K562 (cell line): ENCODE results near the gene PREB. TPM values are rescaled to one million over a fixed set of nuclear protein-coding genes. Genes with fewer than 3 reads are reported as not detected.

Experiments used
- CBFB ChIP-seq: sonication (generic); formaldehyde crosslinking; IDR thresholded peaks from 2 replicates; pipeline ENCODE4 v1.4.0; 2020; ENCODE audit warnings: mild to moderate bottlenecking, missing genetic modification reagents
- CXXC5 ChIP-seq: fragments of 250-450 bp; sonication (Bioruptor Pico); IDR thresholded peaks from 2 replicates; pipeline ENCODE4 v1.8.0; 2022; ENCODE audit warnings: inconsistent platforms, mild to moderate bottlenecking, moderate library complexity
- IRF2 ChIP-seq: sonication (generic); formaldehyde crosslinking; IDR thresholded peaks from 2 replicates; pipeline ENCODE4 v1.8.1; 2022; ENCODE audit warnings: mild to moderate bottlenecking, missing genetic modification reagents
- OTX1 ChIP-seq: fragments of 450-650 bp; formaldehyde crosslinking; IDR thresholded peaks from 2 replicates; pipeline ENCODE4 v1.4.0; 2022; ENCODE audit warnings: mild to moderate bottlenecking
- PCBP2 ChIP-seq: fragments of 200-400 bp; formaldehyde crosslinking; IDR thresholded peaks from 2 replicates; pipeline ENCODE4 v1.6.1; 2018; ENCODE audit warnings: low read length, low read depth, mild to moderate bottlenecking, moderate library complexity; ENCODE audit not compliant: poor library complexity, severe bottlenecking
- SMARCC2 ChIP-seq: fragments of 450-650 bp; IDR thresholded peaks from 2 replicates; pipeline ENCODE4 v1.6.1; 2017; ENCODE audit warnings: antibody characterized with exemption, moderate library complexity, mild to moderate bottlenecking, low read depth
- TCFL5 ChIP-seq: fragments of 250-450 bp; sonication (Bioruptor Pico); conservative IDR thresholded peaks from 2 replicates; pipeline ENCODE4 v1.6.1; 2021; ENCODE audit warnings: mild to moderate bottlenecking, moderate library complexity, matching md5 sums
- TEAD4 ChIP-seq, 2 experiments: sonication (generic) in 1 of 2; formaldehyde crosslinking in 1 of 2; IDR thresholded peaks; 2 replicates each; pipeline versions ENCODE4 v1.6.1 to v1.8.0; 2012 to 2022; ENCODE audit warnings: borderline replicate concordance in 1 of 2, inconsistent platforms in 1 of 2, low read length in 1 of 2, mild to moderate bottlenecking in 1 of 2, missing genetic modification reagents in 1 of 2
- ZBTB17 ChIP-seq: fragments of 450-650 bp; formaldehyde crosslinking; IDR thresholded peaks from 2 replicates; pipeline ENCODE4 v1.4.0; 2020; ENCODE audit warnings: mild to moderate bottlenecking
- ZNF133 ChIP-seq: fragments of 250-450 bp; sonication (Bioruptor Pico); IDR thresholded peaks from 2 replicates; pipeline ENCODE4 v1.4.0; 2020; ENCODE audit warnings: mild to moderate bottlenecking
- ZNF143 ChIP-seq: sonication (generic); formaldehyde crosslinking; IDR thresholded peaks from 2 replicates; pipeline ENCODE4 v1.9.0; 2022; ENCODE audit warnings: mild to moderate bottlenecking, missing genetic modification reagents
- polyA plus RNA-seq, 8 experiments: library from polyadenylated mRNA; depleted of rRNA in 4 of 8; stranded (reverse) in 5 of 8; unstranded in 3 of 8; fragments of >200 nt; fragmentation: Nextera tagmentation in 2 of 8; fragmentation: Illumina TruSeq in 1 of 8; extraction: Ambion mirVana in 2 of 8; extraction: Trizol in 1 of 8; gene quantifications; 2 replicates each; pipeline versions ENCODE4 v1.2.1 to v1.2.3, GENCODE V29; 2011 to 2014; ENCODE audit warnings: inconsistent platforms in 1 of 8, missing spikeins in 1 of 8
- total RNA-seq, 7 experiments: library from RNA; depleted of rRNA in 6 of 7; stranded (reverse); fragments of >200 nt in 6 of 7; fragmentation: Illumina TruSeq in 2 of 7; extraction: Trizol in 2 of 7; gene quantifications; 2 replicates each; pipeline versions ENCODE4 v1.2.1 to v1.2.3, GENCODE V29; 2011 to 2021; ENCODE audit warnings: low replicate concordance in 1 of 7
- TF ChIP-seq, protein P1 (sequence below): fragments of 200-800 bp; sonication (Bioruptor generic); IDR thresholded peaks from 2 replicates; pipeline ENCODE4 v1.6.1; 2016; ENCODE audit warnings: missing genetic modification characterization, missing compliant biosample characterization
- TF ChIP-seq, protein P2 (sequence below): sonication (generic); formaldehyde crosslinking; IDR thresholded peaks from 2 replicates; pipeline ENCODE4 v1.8.1; 2023; ENCODE audit warnings: mild to moderate bottlenecking, missing genetic modification reagents
- TF ChIP-seq, protein P3 (sequence below), 2 experiments: fragments of 450-650 bp in 1 of 2; IDR thresholded peaks; 2 replicates each; pipeline ENCODE4 v1.6.1; 2011 to 2017; ENCODE audit warnings: low read depth in 2 of 2, antibody characterized with exemption in 1 of 2, borderline replicate concordance in 1 of 2, low read length in 1 of 2, mild to moderate bottlenecking in 1 of 2, mixed read lengths in 1 of 2; ENCODE audit not compliant: control insufficient read depth in 1 of 2

The PREB gene
- total and polyA plus RNA-seq, 9 of the 15 experiments (the other 6 are each of a cell fraction or from before 2014, with no cell fraction given) = 35.1 to 84.2 (median 67.2) TPM

DNA sequence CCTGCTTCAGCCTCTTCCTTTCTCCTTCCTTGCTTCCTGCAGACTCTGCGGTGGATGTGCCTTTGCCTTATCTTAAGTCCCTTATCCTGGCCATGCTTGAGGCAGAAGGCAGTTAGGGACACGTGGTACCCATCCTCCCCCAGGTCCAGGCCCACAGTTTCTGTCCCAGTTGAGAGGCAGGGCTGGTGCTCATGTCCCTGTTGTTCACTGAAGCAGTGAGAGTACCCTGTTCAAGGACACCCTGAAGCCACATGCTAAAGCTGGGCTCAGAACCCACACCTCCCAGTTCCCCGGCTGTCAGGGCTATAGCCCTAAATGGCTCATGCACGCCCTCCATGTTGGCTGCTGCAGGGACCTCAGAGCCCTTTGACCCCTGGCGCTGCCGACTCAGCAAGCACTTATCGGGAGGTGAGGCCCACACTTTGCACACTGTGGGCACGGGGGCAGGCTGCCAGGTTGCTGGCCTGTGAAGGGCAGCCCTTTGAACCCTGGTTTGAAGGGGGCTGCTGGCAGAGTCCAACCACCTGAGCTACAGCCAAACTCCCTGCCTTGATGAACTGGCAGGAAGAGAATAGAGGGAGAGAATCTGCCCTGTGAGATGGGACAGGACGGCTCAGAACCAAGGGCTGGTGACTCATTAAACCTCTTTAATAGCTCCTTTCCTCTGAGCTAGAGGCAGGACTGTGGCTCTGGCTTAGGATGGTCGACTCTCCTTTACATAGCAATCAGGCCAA lies 41.6 kb downstream of the PREB start (continued):
- TF ChIP-seq TCFL5 (CRISPR knock-in tag) (no peak), CXXC5 (CRISPR knock-in tag) (peak; percentile 78), ZNF143 (CRISPR knock-in tag) (peak; percentile 29; the same call in 1 of the 2 replicates), ZBTB17 (CRISPR knock-in tag) (peak; percentile 80), CBFB (CRISPR knock-in tag) (0 out of 2 replicates have a peak, but pooled peaks have one; percentile 39), PCBP2 (no peak), OTX1 (CRISPR knock-in tag) (peak; percentile 67; the same call in 1 of the 2 replicates), TEAD4 (IDR thresholded peaks at IDR 0.05; ENCODE audit: low read length) (peak; percentile 62), TEAD4 (CRISPR knock-in tag; IDR thresholded peaks at IDR 0.05; ENCODE audit: borderline replicate concordance) (no peak), SMARCC2 (0 out of 2 replicates have a peak, but pooled peaks have one; percentile 52), ZNF133 (CRISPR knock-in tag) (0 out of 2 replicates have a peak, but pooled peaks have one; percentile 2), IRF2 (CRISPR knock-in tag) (no peak)
- TF ChIP-seq, protein P1, sequence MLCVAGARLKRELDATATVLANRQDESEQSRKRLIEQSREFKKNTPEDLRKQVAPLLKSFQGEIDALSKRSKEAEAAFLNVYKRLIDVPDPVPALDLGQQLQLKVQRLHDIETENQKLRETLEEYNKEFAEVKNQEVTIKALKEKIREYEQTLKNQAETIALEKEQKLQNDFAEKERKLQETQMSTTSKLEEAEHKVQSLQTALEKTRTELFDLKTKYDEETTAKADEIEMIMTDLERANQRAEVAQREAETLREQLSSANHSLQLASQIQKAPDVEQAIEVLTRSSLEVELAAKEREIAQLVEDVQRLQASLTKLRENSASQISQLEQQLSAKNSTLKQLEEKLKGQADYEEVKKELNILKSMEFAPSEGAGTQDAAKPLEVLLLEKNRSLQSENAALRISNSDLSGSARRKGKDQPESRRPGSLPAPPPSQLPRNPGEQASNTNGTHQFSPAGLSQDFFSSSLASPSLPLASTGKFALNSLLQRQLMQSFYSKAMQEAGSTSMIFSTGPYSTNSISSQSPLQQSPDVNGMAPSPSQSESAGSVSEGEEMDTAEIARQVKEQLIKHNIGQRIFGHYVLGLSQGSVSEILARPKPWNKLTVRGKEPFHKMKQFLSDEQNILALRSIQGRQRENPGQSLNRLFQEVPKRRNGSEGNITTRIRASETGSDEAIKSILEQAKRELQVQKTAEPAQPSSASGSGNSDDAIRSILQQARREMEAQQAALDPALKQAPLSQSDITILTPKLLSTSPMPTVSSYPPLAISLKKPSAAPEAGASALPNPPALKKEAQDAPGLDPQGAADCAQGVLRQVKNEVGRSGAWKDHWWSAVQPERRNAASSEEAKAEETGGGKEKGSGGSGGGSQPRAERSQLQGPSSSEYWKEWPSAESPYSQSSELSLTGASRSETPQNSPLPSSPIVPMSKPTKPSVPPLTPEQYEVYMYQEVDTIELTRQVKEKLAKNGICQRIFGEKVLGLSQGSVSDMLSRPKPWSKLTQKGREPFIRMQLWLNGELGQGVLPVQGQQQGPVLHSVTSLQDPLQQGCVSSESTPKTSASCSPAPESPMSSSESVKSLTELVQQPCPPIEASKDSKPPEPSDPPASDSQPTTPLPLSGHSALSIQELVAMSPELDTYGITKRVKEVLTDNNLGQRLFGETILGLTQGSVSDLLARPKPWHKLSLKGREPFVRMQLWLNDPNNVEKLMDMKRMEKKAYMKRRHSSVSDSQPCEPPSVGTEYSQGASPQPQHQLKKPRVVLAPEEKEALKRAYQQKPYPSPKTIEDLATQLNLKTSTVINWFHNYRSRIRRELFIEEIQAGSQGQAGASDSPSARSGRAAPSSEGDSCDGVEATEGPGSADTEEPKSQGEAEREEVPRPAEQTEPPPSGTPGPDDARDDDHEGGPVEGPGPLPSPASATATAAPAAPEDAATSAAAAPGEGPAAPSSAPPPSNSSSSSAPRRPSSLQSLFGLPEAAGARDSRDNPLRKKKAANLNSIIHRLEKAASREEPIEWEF = peak; percentile 79
- TF ChIP-seq, protein P2, sequence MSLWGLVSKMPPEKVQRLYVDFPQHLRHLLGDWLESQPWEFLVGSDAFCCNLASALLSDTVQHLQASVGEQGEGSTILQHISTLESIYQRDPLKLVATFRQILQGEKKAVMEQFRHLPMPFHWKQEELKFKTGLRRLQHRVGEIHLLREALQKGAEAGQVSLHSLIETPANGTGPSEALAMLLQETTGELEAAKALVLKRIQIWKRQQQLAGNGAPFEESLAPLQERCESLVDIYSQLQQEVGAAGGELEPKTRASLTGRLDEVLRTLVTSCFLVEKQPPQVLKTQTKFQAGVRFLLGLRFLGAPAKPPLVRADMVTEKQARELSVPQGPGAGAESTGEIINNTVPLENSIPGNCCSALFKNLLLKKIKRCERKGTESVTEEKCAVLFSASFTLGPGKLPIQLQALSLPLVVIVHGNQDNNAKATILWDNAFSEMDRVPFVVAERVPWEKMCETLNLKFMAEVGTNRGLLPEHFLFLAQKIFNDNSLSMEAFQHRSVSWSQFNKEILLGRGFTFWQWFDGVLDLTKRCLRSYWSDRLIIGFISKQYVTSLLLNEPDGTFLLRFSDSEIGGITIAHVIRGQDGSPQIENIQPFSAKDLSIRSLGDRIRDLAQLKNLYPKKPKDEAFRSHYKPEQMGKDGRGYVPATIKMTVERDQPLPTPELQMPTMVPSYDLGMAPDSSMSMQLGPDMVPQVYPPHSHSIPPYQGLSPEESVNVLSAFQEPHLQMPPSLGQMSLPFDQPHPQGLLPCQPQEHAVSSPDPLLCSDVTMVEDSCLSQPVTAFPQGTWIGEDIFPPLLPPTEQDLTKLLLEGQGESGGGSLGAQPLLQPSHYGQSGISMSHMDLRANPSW = 0 out of 2 replicates have a peak, but pooled peaks have one; percentile 48
- TF ChIP-seq, protein P3, sequence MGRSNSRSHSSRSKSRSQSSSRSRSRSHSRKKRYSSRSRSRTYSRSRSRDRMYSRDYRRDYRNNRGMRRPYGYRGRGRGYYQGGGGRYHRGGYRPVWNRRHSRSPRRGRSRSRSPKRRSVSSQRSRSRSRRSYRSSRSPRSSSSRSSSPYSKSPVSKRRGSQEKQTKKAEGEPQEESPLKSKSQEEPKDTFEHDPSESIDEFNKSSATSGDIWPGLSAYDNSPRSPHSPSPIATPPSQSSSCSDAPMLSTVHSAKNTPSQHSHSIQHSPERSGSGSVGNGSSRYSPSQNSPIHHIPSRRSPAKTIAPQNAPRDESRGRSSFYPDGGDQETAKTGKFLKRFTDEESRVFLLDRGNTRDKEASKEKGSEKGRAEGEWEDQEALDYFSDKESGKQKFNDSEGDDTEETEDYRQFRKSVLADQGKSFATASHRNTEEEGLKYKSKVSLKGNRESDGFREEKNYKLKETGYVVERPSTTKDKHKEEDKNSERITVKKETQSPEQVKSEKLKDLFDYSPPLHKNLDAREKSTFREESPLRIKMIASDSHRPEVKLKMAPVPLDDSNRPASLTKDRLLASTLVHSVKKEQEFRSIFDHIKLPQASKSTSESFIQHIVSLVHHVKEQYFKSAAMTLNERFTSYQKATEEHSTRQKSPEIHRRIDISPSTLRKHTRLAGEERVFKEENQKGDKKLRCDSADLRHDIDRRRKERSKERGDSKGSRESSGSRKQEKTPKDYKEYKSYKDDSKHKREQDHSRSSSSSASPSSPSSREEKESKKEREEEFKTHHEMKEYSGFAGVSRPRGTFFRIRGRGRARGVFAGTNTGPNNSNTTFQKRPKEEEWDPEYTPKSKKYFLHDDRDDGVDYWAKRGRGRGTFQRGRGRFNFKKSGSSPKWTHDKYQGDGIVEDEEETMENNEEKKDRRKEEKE (IDR thresholded peaks at IDR 0.05; ENCODE audit: borderline replicate concordance in 1 of 2, control insufficient read depth in 1 of 2, low read depth in 2 of 2, low read length in 1 of 2) = no peak
